GM12878 (cell line): ENCODE data around the gene SIRT3.
A peak's percentile ranks its signal among the peaks of the same experiment; 100 is the strongest.

Experiments used
- BHLHE40 ChIP-seq, 2 experiments: fragments of 450-650 bp in 1 of 2; IDR thresholded peaks; 2 replicates each; pipeline ENCODE4 v1.6.1; 2011 to 2017; ENCODE audit warnings: low read depth in 2 of 2, borderline replicate concordance in 1 of 2, improper control_type of control experiment in 1 of 2, low read length in 1 of 2, mild to moderate bottlenecking in 1 of 2
- CHD4 ChIP-seq: fragments of 200-600 bp; sonication (generic); IDR thresholded peaks from 2 replicates; pipeline ENCODE4 v1.6.1; 2016; ENCODE audit warnings: mild to moderate bottlenecking
- DPF2 ChIP-seq: fragments of 450-650 bp; IDR thresholded peaks from 2 replicates; pipeline ENCODE4 v1.6.1; 2017; ENCODE audit warnings: mild to moderate bottlenecking
- EGR1 ChIP-seq, 2 experiments: IDR thresholded peaks; 1 replicate in 1 of 2; 2 replicates in 1 of 2; pipeline ENCODE4 v1.6.1; 2011 to 2012; ENCODE audit warnings: low read depth in 2 of 2, low read length in 2 of 2, borderline replicate concordance in 1 of 2, mild to moderate bottlenecking in 1 of 2, moderate library complexity in 1 of 2
- FOS ChIP-seq: IDR thresholded peaks from 3 replicates; pipeline ENCODE4 v1.6.1; 2011; ENCODE audit warnings: borderline replicate concordance; ENCODE audit not compliant: insufficient read length; ENCODE audit errors: extremely low read depth
- GABPA ChIP-seq: IDR thresholded peaks from 2 replicates; pipeline ENCODE4 v1.6.1; 2014; ENCODE audit warnings: antibody characterized with exemption, low read depth, mild to moderate bottlenecking, inconsistent platforms
- JUNB ChIP-seq: IDR thresholded peaks from 2 replicates; pipeline ENCODE4 v1.6.1; 2016; ENCODE audit warnings: antibody characterized with exemption, mild to moderate bottlenecking
- NR2F1 ChIP-seq: fragments of 450-650 bp; conservative IDR thresholded peaks from 2 replicates; pipeline ENCODE4 v1.6.1; 2017; ENCODE audit warnings: mild to moderate bottlenecking
- SIN3A ChIP-seq: IDR thresholded peaks from 2 replicates; pipeline ENCODE4 v1.6.1; 2012; ENCODE audit warnings: low read depth, low read length, improper control_type of control experiment
- ZBTB33 ChIP-seq: fragments of 450-650 bp; IDR thresholded peaks from 2 replicates; pipeline ENCODE4 v1.6.1; 2017; ENCODE audit warnings: mild to moderate bottlenecking
- TF ChIP-seq, protein P1 (sequence below): IDR thresholded peaks from 2 replicates; pipeline ENCODE4 v1.6.1; 2012; ENCODE audit warnings: low read depth, low read length, improper control_type of control experiment
- TF ChIP-seq, protein P2 (sequence below), 3 experiments: IDR thresholded peaks in 2 of 3; conservative IDR thresholded peaks in 1 of 3; 2 replicates each; pipeline ENCODE4 v1.5.1; 2011; ENCODE audit warnings: low read depth in 3 of 3, low read length in 3 of 3, mild to moderate bottlenecking in 3 of 3, control low read depth in 2 of 3, moderate library complexity in 2 of 3, inconsistent platforms in 1 of 3, mixed read lengths in 1 of 3; ENCODE audit not compliant: control insufficient read depth in 2 of 3, insufficient read depth in 1 of 3; ENCODE audit errors: extremely low read depth in 1 of 3
- TF ChIP-seq, protein P3 (sequence below): IDR thresholded peaks from 2 replicates; pipeline ENCODE4 v1.6.1; 2012; ENCODE audit warnings: mild to moderate bottlenecking, low read depth, low read length

GRCh38 chr11:207208-207862 lies 28.8 kb downstream of the SIRT3 start, which contains the start of the genes BET1L and RIC8A:
- TF ChIP-seq NR2F1 (peak; percentile 65), ZBTB33 (no peak), BHLHE40 (IDR thresholded peaks at IDR 0.05; ENCODE audit: borderline replicate concordance in 1 of 2, low read depth in 2 of 2, low read length in 1 of 2) (0 out of 4 replicates have a peak, but pooled peaks of 1 of the 2 experiments have one; percentile 45), CHD4 (no peak), DPF2 (no peak; the same call in none of the 2 replicates), SIN3A (0 out of 2 replicates have a peak, but pooled peaks have one; percentile 42), JUNB (no peak), EGR1 (IDR thresholded peaks at IDR 0.05; ENCODE audit: borderline replicate concordance in 1 of 2, low read depth in 2 of 2, low read length in 2 of 2) (peak in 1 of 2 experiments; percentile 33; a peak in 1 of 3 replicates), FOS (no peak), GABPA (peak; percentile 90)
- TF ChIP-seq, protein P1, sequence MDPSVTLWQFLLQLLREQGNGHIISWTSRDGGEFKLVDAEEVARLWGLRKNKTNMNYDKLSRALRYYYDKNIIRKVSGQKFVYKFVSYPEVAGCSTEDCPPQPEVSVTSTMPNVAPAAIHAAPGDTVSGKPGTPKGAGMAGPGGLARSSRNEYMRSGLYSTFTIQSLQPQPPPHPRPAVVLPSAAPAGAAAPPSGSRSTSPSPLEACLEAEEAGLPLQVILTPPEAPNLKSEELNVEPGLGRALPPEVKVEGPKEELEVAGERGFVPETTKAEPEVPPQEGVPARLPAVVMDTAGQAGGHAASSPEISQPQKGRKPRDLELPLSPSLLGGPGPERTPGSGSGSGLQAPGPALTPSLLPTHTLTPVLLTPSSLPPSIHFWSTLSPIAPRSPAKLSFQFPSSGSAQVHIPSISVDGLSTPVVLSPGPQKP = peak; percentile 76
- TF ChIP-seq, protein P2, sequence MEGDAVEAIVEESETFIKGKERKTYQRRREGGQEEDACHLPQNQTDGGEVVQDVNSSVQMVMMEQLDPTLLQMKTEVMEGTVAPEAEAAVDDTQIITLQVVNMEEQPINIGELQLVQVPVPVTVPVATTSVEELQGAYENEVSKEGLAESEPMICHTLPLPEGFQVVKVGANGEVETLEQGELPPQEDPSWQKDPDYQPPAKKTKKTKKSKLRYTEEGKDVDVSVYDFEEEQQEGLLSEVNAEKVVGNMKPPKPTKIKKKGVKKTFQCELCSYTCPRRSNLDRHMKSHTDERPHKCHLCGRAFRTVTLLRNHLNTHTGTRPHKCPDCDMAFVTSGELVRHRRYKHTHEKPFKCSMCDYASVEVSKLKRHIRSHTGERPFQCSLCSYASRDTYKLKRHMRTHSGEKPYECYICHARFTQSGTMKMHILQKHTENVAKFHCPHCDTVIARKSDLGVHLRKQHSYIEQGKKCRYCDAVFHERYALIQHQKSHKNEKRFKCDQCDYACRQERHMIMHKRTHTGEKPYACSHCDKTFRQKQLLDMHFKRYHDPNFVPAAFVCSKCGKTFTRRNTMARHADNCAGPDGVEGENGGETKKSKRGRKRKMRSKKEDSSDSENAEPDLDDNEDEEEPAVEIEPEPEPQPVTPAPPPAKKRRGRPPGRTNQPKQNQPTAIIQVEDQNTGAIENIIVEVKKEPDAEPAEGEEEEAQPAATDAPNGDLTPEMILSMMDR (IDR thresholded peaks at IDR 0.05 in 2 of 3, conservative IDR thresholded peaks at IDR 0.05 in 1 of 3; ENCODE audit: control insufficient read depth in 2 of 3, extremely low read depth in 1 of 3, insufficient read depth in 1 of 3, low read depth in 3 of 3, low read length in 3 of 3) = no peak
- TF ChIP-seq, protein P3, sequence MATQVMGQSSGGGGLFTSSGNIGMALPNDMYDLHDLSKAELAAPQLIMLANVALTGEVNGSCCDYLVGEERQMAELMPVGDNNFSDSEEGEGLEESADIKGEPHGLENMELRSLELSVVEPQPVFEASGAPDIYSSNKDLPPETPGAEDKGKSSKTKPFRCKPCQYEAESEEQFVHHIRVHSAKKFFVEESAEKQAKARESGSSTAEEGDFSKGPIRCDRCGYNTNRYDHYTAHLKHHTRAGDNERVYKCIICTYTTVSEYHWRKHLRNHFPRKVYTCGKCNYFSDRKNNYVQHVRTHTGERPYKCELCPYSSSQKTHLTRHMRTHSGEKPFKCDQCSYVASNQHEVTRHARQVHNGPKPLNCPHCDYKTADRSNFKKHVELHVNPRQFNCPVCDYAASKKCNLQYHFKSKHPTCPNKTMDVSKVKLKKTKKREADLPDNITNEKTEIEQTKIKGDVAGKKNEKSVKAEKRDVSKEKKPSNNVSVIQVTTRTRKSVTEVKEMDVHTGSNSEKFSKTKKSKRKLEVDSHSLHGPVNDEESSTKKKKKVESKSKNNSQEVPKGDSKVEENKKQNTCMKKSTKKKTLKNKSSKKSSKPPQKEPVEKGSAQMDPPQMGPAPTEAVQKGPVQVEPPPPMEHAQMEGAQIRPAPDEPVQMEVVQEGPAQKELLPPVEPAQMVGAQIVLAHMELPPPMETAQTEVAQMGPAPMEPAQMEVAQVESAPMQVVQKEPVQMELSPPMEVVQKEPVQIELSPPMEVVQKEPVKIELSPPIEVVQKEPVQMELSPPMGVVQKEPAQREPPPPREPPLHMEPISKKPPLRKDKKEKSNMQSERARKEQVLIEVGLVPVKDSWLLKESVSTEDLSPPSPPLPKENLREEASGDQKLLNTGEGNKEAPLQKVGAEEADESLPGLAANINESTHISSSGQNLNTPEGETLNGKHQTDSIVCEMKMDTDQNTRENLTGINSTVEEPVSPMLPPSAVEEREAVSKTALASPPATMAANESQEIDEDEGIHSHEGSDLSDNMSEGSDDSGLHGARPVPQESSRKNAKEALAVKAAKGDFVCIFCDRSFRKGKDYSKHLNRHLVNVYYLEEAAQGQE = no peak
